ENCODE measurements around the gene LRGUK. TPM values are rescaled to one million over a fixed set of nuclear protein-coding genes. Genes with fewer than 3 reads are reported as not detected.

The LRGUK gene
- total RNA-seq, 1 experiment from 2014 or later, result 0.49 TPM

DNA sequence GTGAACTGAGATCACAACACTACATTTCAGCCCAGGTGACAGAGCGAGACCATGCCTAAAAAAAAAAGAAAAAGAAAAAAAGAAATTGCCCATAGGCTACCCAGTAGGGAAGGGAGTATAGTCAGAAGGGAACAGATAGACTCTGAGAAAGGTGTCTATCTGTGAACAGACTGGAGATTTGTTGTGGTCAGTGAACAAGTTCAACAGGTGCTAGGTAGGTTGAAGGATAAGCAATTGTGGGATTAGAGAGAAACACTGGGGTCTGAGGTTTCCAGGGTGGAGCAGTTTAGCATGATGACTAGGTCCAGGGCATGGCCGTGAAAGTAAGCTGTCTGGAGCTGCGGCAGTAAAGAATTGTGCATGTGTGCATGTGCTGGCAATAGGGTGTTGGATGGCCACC is 6.9 kb downstream of the LRGUK start:
- no peak overlapping the region for H3K9ac ChIP-seq (ENCODE audit: low read length)
- H3K36me3 ChIP-seq (ENCODE audit: control insufficient read depth in 1 of 2, insufficient read depth in 2 of 2, low read length in 2 of 2), result no peaks in the 10 kb centered on the region
- H3K79me2 ChIP-seq (ENCODE audit: insufficient read depth, low read length), result no peaks in the 10 kb centered on the region
- no peaks in the 10 kb centered on the region for H3K9me2 ChIP-seq (ENCODE audit: insufficient read depth)
- ChIA-PET RAD21 (ENCODE audit: low non-redundant PET in 1 of 2, low total read pairs in 2 of 2, uncharacterized antibody in 2 of 2, unreplicated experiment in 2 of 2) (no interaction called here), POLR2A (no interaction called here), CTCF (no interaction called here)
- no peak for ATAC-seq
- H4K20me1 ChIP-seq (ENCODE audit: insufficient read depth), result no peaks in the 10 kb centered on the region
- intact Hi-C loops (cut with micrococcal nuclease), result no loop called here
- no peak overlapping the region for H2AFZ ChIP-seq (ENCODE audit: low read depth, low read length, poor library complexity, severe bottlenecking)
- no peak overlapping the region for H3K27ac ChIP-seq (ENCODE audit: low read depth, low read length)
- H3K9me3 ChIP-seq (ENCODE audit: control insufficient read depth in 1 of 2, insufficient read depth in 1 of 2, low read depth in 1 of 2, low read length in 2 of 2), result no peaks in the 10 kb centered on the region
- BruUV-seq (replicated peaks), result no TSS peak
- no peak overlapping the region for H3K4me2 ChIP-seq (ENCODE audit: low read length)
- H3K4me1 ChIP-seq (ENCODE audit: control insufficient read depth in 1 of 2, insufficient read depth in 2 of 2, low read length in 2 of 2), result no peaks in the 10 kb centered on the region
- H3K4me3 ChIP-seq (replicated peaks in 1 of 2; ENCODE audit: low read depth in 1 of 2, low read length in 2 of 2), result no peak overlapping the region
- no peaks in the 10 kb centered on the region for H3K27me3 ChIP-seq (ENCODE audit: insufficient read depth, low read length)
- DNase-seq (ENCODE audit: low read depth, low spot score), result no peak
- TF ChIP-seq SRF (IDR thresholded peaks at IDR 0.05; ENCODE audit: low read depth), result no peak

DNA sequence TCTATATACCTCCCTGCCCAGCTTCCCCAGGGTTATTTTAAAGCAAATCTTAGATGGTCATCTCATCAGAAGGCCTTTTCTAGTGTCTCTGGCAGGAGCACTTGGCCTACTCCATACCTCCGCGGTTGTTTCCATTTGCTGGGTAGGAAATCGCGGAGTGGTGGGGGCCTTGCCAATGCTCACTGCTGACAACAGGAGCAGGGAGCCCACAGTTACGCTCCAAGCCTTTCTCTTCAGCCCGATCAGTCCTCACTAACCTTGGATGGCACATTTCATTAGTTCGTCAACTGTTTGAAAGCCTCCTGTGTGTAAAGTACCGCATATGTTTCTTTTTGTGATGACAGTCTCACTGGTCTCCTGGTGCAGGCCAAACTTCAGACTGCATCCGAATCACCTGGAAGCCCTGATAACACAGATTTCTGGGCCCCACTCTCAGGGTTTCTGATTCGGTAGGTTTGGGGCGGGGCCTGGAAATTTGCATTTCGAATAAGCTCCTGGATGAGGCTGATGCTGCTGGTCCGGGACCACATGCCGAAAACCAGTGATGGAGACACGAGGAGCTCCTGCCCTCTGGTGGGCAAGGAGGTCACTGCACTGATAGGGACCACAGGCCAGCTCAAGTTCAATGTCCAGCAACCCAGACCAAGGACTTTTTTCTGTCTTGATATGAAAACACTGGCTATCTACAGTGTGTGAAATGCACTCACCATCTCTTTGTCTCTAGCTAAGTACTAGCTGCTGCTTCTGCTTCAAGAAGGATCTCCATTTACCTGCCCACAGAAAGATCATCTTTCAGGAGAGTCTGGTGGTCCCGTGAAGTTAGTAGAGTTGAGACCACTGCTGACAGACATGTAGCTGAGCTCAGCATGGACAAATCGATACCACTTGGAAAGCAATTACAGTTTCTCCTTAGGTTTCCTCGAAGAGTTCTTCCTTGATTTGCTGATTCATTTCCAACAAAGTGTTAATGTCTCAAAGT is 14.0 kb downstream of the LRGUK start:
- CTCF ChIA-PET, result interaction anchor here (0.7 to 1.6 kb wide), 8 partner anchors 9 to 33 kb away, joined by 3 to 8 read pairs (median 4); no protein-coding TSS in a partner anchor
- H3K4me1 ChIP-seq (ENCODE audit: control insufficient read depth in 1 of 2, insufficient read depth in 2 of 2, low read length in 2 of 2), result no peaks in the 10 kb centered on the region
- H2AFZ ChIP-seq (ENCODE audit: low read depth, low read length, poor library complexity, severe bottlenecking), result peak overlapping the region; percentile 26
- intact Hi-C loops (cut with micrococcal nuclease), result no loop called here
- DNase-seq (ENCODE audit: low read depth, low spot score) (peak; percentile 15), ATAC-seq (peak; percentile 87)
- no peaks in the 10 kb centered on the region for H3K9me2 ChIP-seq (ENCODE audit: insufficient read depth)
- H4K20me1 ChIP-seq (ENCODE audit: insufficient read depth), result no peaks in the 10 kb centered on the region
- H3K4me2 ChIP-seq (ENCODE audit: low read length), result no peak overlapping the region; the same call in 1 of the 2 replicates
- RAD21 ChIA-PET (ENCODE audit: low non-redundant PET in 1 of 2, low total read pairs in 2 of 2, uncharacterized antibody in 2 of 2, unreplicated experiment in 2 of 2), result no interaction called here
- H3K27ac ChIP-seq (ENCODE audit: low read depth, low read length), result no peak overlapping the region
- no peak overlapping the region for H3K4me3 ChIP-seq (replicated peaks in 1 of 2; ENCODE audit: low read depth in 1 of 2, low read length in 2 of 2)
- no peaks in the 10 kb centered on the region for H3K9me3 ChIP-seq (ENCODE audit: control insufficient read depth in 1 of 2, insufficient read depth in 1 of 2, low read depth in 1 of 2, low read length in 2 of 2)
- TF ChIP-seq RAD21 (IDR thresholded peaks at IDR 0.05; ENCODE audit: low read depth) (peak; percentile 53), EZH2phosphoT487 (IDR thresholded peaks at IDR 0.05; ENCODE audit: borderline replicate concordance) (no peak), POLR2AphosphoS5 (IDR thresholded peaks at IDR 0.05; ENCODE audit: low read depth, low read length) (no peak)
- TF ChIP-seq, protein P1, sequence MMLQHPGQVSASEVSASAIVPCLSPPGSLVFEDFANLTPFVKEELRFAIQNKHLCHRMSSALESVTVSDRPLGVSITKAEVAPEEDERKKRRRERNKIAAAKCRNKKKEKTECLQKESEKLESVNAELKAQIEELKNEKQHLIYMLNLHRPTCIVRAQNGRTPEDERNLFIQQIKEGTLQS (IDR thresholded peaks at IDR 0.05), result no peak
- TF ChIP-seq, protein P2, sequence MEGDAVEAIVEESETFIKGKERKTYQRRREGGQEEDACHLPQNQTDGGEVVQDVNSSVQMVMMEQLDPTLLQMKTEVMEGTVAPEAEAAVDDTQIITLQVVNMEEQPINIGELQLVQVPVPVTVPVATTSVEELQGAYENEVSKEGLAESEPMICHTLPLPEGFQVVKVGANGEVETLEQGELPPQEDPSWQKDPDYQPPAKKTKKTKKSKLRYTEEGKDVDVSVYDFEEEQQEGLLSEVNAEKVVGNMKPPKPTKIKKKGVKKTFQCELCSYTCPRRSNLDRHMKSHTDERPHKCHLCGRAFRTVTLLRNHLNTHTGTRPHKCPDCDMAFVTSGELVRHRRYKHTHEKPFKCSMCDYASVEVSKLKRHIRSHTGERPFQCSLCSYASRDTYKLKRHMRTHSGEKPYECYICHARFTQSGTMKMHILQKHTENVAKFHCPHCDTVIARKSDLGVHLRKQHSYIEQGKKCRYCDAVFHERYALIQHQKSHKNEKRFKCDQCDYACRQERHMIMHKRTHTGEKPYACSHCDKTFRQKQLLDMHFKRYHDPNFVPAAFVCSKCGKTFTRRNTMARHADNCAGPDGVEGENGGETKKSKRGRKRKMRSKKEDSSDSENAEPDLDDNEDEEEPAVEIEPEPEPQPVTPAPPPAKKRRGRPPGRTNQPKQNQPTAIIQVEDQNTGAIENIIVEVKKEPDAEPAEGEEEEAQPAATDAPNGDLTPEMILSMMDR (IDR thresholded peaks at IDR 0.05 in 2 of 3, conservative IDR thresholded peaks at IDR 0.05 in 1 of 3; ENCODE audit: borderline replicate concordance in 1 of 3, insufficient read depth in 1 of 3, low read depth in 2 of 3, low read length in 2 of 3), result peak; percentile 22 to 68 (median 67); a peak in 5 of 6 replicates
- TF ChIP-seq, protein P3, sequence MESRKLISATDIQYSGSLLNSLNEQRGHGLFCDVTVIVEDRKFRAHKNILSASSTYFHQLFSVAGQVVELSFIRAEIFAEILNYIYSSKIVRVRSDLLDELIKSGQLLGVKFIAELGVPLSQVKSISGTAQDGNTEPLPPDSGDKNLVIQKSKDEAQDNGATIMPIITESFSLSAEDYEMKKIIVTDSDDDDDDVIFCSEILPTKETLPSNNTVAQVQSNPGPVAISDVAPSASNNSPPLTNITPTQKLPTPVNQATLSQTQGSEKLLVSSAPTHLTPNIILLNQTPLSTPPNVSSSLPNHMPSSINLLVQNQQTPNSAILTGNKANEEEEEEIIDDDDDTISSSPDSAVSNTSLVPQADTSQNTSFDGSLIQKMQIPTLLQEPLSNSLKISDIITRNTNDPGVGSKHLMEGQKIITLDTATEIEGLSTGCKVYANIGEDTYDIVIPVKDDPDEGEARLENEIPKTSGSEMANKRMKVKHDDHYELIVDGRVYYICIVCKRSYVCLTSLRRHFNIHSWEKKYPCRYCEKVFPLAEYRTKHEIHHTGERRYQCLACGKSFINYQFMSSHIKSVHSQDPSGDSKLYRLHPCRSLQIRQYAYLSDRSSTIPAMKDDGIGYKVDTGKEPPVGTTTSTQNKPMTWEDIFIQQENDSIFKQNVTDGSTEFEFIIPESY (IDR thresholded peaks at IDR 0.05; ENCODE audit: extremely low read depth, insufficient replicate concordance, low read length), result no peak
- no peak overlapping the region for H3K9ac ChIP-seq (ENCODE audit: low read length)
- POLR2A ChIA-PET, result no interaction called here
- no peaks in the 10 kb centered on the region for H3K79me2 ChIP-seq (ENCODE audit: insufficient read depth, low read length)
- no TSS peak for BruUV-seq (replicated peaks)
- H3K27me3 ChIP-seq (ENCODE audit: insufficient read depth, low read length), result no peaks in the 10 kb centered on the region
- H3K36me3 ChIP-seq (ENCODE audit: control insufficient read depth in 1 of 2, insufficient read depth in 2 of 2, low read length in 2 of 2), result no peaks in the 10 kb centered on the region

All from HCT116 (cell line).